GM10248 (cell line): Measurements from ENCODE around the gene ARHGEF37.
"Not testable (repeated sequence)": the region's sequence is repeated elsewhere in the genome, so short reads cannot be mapped to it uniquely, and the experiment has no call there.

Experiments used
- CTCF ChIA-PET: fragments of 300-600 bp; sonication (Branson Sonifier 250); formaldehyde crosslinking; extraction: SDS; loops from one replicate; lab custom pipeline; 2021; ENCODE audit warnings: antibody characterized with exemption; lab: Yijun Ruan, JAX
- POLR2A ChIA-PET: fragments of 350-650 bp; sonication (Branson Sonifier 250); formaldehyde crosslinking; extraction: SDS; loops from one replicate; lab custom pipeline; 2020; ENCODE audit warnings: antibody characterized with exemption; lab: Yijun Ruan, JAX
- DNase-seq: peaks from one replicate; pipeline ENCODE4 v3.0.0; 2012; ENCODE audit errors: extremely low spot score
- TF ChIP-seq, protein P1 (sequence below): IDR thresholded peaks from 2 replicates; pipeline ENCODE4 v1.5.1; 2012; ENCODE audit warnings: mild to moderate bottlenecking, low read depth; ENCODE audit errors: extremely low read depth, missing control alignments, control extremely low read depth

The ARHGEF37 gene, protein sequence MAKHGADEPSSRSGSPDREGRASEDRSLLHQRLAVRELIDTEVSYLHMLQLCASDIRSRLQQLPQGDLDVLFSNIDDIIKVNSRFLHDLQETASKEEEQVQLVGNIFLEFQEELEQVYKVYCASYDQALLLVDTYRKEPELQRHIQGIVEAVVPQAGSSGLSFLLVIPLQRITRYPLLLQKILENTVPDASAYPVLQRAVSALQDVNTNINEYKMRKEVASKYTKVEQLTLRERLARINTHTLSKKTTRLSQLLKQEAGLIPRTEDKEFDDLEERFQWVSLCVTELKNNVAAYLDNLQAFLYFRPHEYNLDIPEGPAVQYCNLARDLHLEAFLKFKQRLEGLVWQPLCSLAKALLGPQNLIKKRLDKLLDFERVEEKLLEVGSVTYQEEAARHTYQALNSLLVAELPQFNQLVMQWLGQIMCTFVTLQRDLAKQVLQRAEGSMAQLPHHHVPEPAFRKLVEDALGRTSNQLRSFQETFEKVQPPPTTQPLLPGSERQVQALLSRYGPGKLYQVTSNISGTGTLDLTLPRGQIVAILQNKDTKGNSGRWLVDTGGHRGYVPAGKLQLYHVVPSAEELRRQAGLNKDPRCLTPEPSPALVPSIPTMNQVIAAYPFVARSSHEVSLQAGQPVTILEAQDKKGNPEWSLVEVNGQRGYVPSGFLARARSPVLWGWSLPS

DNA sequence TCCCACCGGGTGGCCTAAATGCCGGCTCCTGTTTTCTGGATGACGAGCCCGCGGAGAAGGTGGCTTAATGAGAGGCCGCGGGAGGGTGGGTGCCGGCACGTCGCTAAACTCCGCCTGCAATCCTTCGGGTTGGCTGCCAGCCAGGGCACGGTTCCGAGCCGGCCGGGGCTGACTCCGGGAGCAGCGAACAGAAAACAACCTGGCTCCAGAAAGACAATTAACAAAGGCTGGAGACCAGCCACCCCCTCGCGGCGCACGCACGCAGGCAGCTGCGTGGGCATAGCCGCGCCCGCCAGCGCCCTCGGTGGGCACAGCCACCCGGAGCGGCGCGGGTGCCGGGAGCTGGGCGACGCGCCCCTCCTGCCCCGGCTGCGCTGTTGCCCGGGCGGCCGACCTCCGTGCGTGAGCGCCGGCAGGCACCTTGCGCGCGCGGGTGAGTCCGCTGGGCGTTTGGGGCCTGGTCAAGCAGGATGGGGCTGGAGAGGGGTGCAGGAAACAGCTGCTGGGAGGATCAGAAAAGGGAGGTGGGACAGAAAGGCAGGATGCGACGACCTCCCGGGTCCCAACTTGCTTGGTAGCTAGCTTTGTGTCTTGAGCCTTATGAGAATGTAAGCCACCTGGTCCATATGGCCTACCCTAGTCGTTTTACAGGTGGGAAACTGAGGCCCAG, at the start of gene ARHGEF37:
TSS of gene ARHGEF37 (plus strand) at position 307 of the 670 bp plus-strand sequence. CDS start 16,272 bp downstream, outside the sequence.
- POLR2A ChIA-PET, result no interaction called here
- DNase-seq, result no peak
- TF ChIP-seq, protein P1, sequence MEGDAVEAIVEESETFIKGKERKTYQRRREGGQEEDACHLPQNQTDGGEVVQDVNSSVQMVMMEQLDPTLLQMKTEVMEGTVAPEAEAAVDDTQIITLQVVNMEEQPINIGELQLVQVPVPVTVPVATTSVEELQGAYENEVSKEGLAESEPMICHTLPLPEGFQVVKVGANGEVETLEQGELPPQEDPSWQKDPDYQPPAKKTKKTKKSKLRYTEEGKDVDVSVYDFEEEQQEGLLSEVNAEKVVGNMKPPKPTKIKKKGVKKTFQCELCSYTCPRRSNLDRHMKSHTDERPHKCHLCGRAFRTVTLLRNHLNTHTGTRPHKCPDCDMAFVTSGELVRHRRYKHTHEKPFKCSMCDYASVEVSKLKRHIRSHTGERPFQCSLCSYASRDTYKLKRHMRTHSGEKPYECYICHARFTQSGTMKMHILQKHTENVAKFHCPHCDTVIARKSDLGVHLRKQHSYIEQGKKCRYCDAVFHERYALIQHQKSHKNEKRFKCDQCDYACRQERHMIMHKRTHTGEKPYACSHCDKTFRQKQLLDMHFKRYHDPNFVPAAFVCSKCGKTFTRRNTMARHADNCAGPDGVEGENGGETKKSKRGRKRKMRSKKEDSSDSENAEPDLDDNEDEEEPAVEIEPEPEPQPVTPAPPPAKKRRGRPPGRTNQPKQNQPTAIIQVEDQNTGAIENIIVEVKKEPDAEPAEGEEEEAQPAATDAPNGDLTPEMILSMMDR, result no peak
- CTCF ChIA-PET, result interaction anchor here (0.7 to 5.3 kb wide), 5 partner anchors 12 to 146 kb away, joined by 3 to 27 read pairs (median 4); no protein-coding TSS in a partner anchor

DNA sequence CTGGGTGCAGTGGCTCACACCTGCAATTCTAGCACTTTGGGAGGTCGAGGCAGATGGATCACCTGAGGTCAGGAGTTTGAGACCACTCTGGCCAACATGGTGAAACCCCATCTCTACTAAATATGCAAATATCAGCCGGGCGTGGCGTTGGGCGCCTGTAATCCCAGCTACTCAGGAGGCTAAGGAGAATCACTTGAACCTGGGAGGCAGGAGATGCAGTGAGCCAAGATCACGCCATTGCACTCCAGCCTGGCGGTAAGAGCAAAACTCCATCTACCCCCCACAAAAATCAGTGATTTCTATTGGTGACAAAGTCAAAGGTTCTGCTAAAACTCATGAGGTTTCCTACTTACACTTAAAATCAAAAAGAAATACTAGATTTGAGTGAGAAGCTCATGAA, 48.9 kb upstream of the ARHGEF37 start:
- CTCF ChIA-PET, result interaction anchor here (1.0 kb wide), 1 partner anchor 12 kb away, joined by 4 read pairs; no protein-coding TSS in a partner anchor

DNA sequence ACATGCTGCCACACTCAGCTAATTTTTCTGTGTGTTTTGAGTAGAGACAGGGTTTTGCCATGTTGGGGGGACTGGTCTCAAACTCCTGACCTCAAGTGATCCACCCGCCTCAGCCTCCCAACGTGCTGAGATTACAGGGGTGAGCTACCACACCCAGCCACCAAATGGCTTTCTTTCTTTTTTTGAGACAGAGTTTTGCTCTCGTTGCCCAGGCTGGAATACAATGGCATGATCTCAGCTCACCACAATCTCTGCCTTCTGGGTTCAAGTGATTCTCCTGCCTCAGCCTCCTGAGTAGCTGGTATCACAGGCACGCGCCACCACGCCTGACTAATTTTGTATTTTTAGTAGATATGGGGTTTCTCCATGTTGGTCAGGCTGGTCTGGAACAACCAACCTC, 45.5 kb upstream of the ARHGEF37 start:
- DNase-seq, result not testable (repeated sequence)
- POLR2A ChIA-PET, result interaction anchor here (1.3 kb wide), 1 partner anchor 10 kb away, joined by 3 read pairs; no protein-coding TSS in a partner anchor

More for the DNA sequence above, 48.9 kb upstream of the ARHGEF37 start:
- TF ChIP-seq, protein P1, result no peak
- POLR2A ChIA-PET, result interaction anchor here (0.6 kb wide), 1 partner anchor 11 kb away, joined by 3 read pairs; no protein-coding TSS in a partner anchor
- no peak for DNase-seq

DNA sequence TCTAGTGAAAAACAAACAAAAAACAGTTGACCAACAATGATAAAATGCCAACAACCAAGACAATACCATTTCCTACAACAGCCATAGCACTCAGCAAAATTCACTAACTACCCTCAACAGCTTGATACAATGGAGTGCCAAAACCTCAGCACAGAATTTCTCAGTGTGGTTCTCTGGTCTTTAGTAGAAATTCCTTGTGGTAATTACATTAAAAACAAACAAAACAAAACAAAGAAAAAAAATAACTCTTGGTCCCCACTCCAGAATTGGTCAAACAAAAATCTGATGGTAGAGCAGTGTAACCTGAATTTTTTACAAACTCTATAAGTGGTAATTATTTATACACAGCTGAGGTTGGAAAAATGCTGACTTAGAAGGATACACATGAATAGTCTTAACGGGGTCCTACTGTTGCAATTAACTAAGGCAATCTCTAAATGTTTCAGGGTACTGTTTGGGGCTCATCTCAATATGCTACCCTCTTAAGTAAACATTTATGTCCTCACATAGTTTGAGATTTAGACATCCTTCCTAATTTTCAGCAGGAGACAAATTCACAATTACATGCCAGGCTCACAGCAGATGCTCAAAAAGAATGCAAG, 43.8 kb upstream of the ARHGEF37 start:
- POLR2A ChIA-PET, result interaction anchor here (1.3 kb wide), 1 partner anchor 12 kb away, joined by 3 read pairs; no protein-coding TSS in a partner anchor
- TF ChIP-seq, protein P1, result no peak
- CTCF ChIA-PET, result interaction anchor here (1.1 to 1.4 kb wide), 2 partner anchors 14 to 18 kb away, joined by 3 read pairs; no protein-coding TSS in a partner anchor
- no peak for DNase-seq

More for the DNA sequence above, 45.5 kb upstream of the ARHGEF37 start:
- CTCF ChIA-PET, result interaction anchor here (0.8 to 1.4 kb wide), 2 partner anchors 14 to 26 kb away, joined by 3 to 4 read pairs; no protein-coding TSS in a partner anchor

DNA sequence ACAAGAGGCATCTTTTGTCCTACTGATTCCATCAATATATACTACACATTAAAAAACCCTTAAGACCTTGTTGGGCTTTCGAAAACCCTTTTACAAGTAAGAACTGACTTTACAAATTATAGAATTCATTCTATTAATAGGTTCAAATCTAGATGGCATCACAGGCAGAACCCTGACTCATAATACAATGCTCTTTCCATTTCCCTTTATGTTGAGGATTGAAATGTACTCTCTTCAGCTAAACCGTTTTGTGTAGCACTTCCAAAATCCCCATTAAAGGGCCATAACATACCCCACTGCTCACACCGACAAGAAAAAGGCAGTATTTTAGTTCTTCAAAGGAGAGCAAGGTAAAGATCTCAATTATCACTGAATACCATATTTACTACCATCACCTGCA, 41.2 kb upstream of the ARHGEF37 start:
- CTCF ChIA-PET, result interaction anchor here (1.0 to 1.2 kb wide), 2 partner anchors 23 to 174 kb away, joined by 3 to 4 read pairs; no protein-coding TSS in a partner anchor
- POLR2A ChIA-PET, result no interaction called here

DNA sequence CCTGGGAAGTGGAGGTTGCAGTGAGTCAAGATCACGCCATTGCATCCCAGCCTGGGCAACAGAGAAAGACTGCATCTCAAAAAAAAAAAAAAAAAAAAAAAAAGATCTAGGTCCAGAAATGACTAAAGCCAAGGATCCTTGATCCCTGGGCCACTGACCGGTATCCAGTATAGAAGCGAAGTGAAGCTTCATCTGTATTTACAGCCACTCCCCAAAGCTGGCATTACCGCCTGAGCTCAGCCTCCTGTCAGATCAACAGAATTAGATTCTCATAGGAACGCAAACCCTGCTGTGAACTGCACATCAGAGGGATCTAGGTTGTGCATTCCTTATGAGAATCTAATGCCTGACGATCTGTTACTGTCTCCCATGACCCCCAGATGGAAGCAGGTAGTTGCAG, 39.4 kb upstream of the ARHGEF37 start:
- ChIA-PET POLR2A (interaction anchor here (0.6 to 1.2 kb wide), 2 partner anchors 8 to 97 kb away, joined by 5 to 7 read pairs; no protein-coding TSS in a partner anchor), CTCF (interaction anchor here (0.6 to 1.2 kb wide), 6 partner anchors 8 to 107 kb away, joined by 3 to 4 read pairs (median 3); partner anchors contain the start of gene CSNK1A1)
- no peak for DNase-seq
- TF ChIP-seq, protein P1, result no peak

More for the DNA sequence above, 41.2 kb upstream of the ARHGEF37 start:
- TF ChIP-seq, protein P1, result no peak
- no peak for DNase-seq
